MM.1S (cell line): ENCODE data around the gene GDNF.

Experiments used
- DNase-seq: peaks from one replicate; pipeline ENCODE4 v3.0.0-alpha.2; 2015
- H2AFZ ChIP-seq: fragments of 300-600 bp; sonication (generic); 2 replicates; pipeline ENCODE4 v1.6.0; 2016; ENCODE audit warnings: antibody characterized with exemption, low read length
- H3F3A ChIP-seq: fragments of 300-600 bp; sonication (generic); 2 replicates; pipeline ENCODE4 v1.6.1; 2016; ENCODE audit warnings: mild to moderate bottlenecking, antibody characterized with exemption, low read length, moderate library complexity, mixed read lengths; ENCODE audit not compliant: insufficient read depth
- H3K27ac ChIP-seq: fragments of 300-600 bp; sonication (generic); 2 replicates; pipeline ENCODE4 v1.5.1; 2016; ENCODE audit warnings: mild to moderate bottlenecking, low read length
- H3K27me3 ChIP-seq: fragments of 300-600 bp; sonication (generic); replicated peaks from 2 replicates; pipeline ENCODE4 v1.6.0; 2016; ENCODE audit warnings: low read length; ENCODE audit not compliant: insufficient read depth
- H3K36me3 ChIP-seq: fragments of 300-600 bp; sonication (generic); replicated peaks from 2 replicates; pipeline ENCODE4 v1.6.1; 2016; ENCODE audit warnings: mild to moderate bottlenecking, low read length, mixed read lengths; ENCODE audit not compliant: insufficient read depth
- H3K4me1 ChIP-seq: fragments of 300-600 bp; sonication (generic); 2 replicates; pipeline ENCODE4 v1.6.1; 2016; ENCODE audit warnings: low read length, mixed read lengths
- H3K4me2 ChIP-seq: fragments of 300-600 bp; sonication (generic); 2 replicates; pipeline ENCODE4 v1.6.0; 2016; ENCODE audit warnings: low read depth, low read length
- H3K4me3 ChIP-seq: fragments of 300-600 bp; sonication (generic); 2 replicates; pipeline ENCODE4 v1.5.1; 2016; ENCODE audit warnings: low read length, mixed read lengths
- H3K79me2 ChIP-seq: fragments of 300-600 bp; sonication (generic); 2 replicates; pipeline ENCODE4 v1.6.1; 2016; ENCODE audit warnings: mixed run types, low read length, mixed read lengths
- H3K9ac ChIP-seq: fragments of 300-600 bp; sonication (generic); 2 replicates; pipeline ENCODE4 v1.6.1; 2016; ENCODE audit warnings: low read length, mixed read lengths
- H3K9me2 ChIP-seq: fragments of 300-600 bp; sonication (generic); replicated peaks from 2 replicates; pipeline ENCODE4 v1.6.1; 2016; ENCODE audit warnings: mild to moderate bottlenecking, low read length, mixed read lengths; ENCODE audit not compliant: insufficient read depth
- H3K9me3 ChIP-seq: fragments of 300-600 bp; sonication (generic); replicated peaks from 2 replicates; pipeline ENCODE4 v1.6.1; 2016; ENCODE audit warnings: mild to moderate bottlenecking, low read length, mixed read lengths; ENCODE audit not compliant: insufficient read depth
- H4K20me1 ChIP-seq: fragments of 300-600 bp; sonication (generic); 2 replicates; pipeline ENCODE4 v1.6.1; 2016; ENCODE audit warnings: mild to moderate bottlenecking, low read length, moderate library complexity, mixed read lengths; ENCODE audit not compliant: insufficient read depth
- CTCF ChIP-seq: fragments of 300-600 bp; sonication (generic); IDR thresholded peaks from 2 replicates; pipeline ENCODE4 v1.5.1; 2016; ENCODE audit warnings: antibody characterized with exemption, low read length, mixed read lengths
- EZH2 ChIP-seq: fragments of 300-600 bp; sonication (generic); optimal IDR thresholded peaks from 2 replicates; pipeline ENCODE3; 2017; ENCODE audit warnings: low read depth, mild to moderate bottlenecking, antibody characterized with exemption, low read length, mixed read lengths
- EZH2phosphoT487 ChIP-seq: fragments of 300-600 bp; sonication (generic); IDR thresholded peaks from 2 replicates; pipeline ENCODE4 v1.6.1; 2018; ENCODE audit warnings: antibody characterized with exemption, low read length

GDNF gene

GRCh38 chr5:37806476-37806875, 33.4 kb downstream of the GDNF start:
- H3K36me3 ChIP-seq = no peaks in the 10 kb centered on the region
- no peak overlapping the region for H3K4me3 ChIP-seq
- H3K4me1 ChIP-seq = peaks cover 21% of the 10 kb centered on the region
- H3K79me2 ChIP-seq = no peaks in the 10 kb centered on the region
- H3K4me2 ChIP-seq = no peak overlapping the region
- H3K9ac ChIP-seq = no peak overlapping the region
- no peaks in the 10 kb centered on the region for H3K27me3 ChIP-seq
- H3K9me2 ChIP-seq = no peaks in the 10 kb centered on the region
- no peaks in the 10 kb centered on the region for H4K20me1 ChIP-seq
- DNase-seq = no peak
- no peak for TF ChIP-seq EZH2phosphoT487
- TF ChIP-seq EZH2 = no peak
- TF ChIP-seq CTCF = no peak
- no peaks in the 10 kb centered on the region for H3K9me3 ChIP-seq
- H3F3A ChIP-seq = 0 out of 2 replicates have a peak, but pooled peaks cover under 1% of the 10 kb centered on the region
- H2AFZ ChIP-seq = no peak overlapping the region
- no peak overlapping the region for H3K27ac ChIP-seq

GRCh38 chr5:37806016-37806415, 33.8 kb downstream of the GDNF start:
- no peak for TF ChIP-seq CTCF
- TF ChIP-seq EZH2phosphoT487 = no peak
- Histone ChIP-seq H3K36me3 (no peaks in the 10 kb centered on the region), H3K9me3 (no peaks in the 10 kb centered on the region), H3K4me1 (peaks cover 22% of the 10 kb centered on the region), H3K27ac (no peak overlapping the region), H2AFZ (no peak overlapping the region), H3F3A (peaks cover 5% of the 10 kb centered on the region), H3K79me2 (no peaks in the 10 kb centered on the region), H4K20me1 (no peaks in the 10 kb centered on the region), H3K9me2 (no peaks in the 10 kb centered on the region), H3K27me3 (no peaks in the 10 kb centered on the region), H3K4me2 (no peak overlapping the region), H3K4me3 (no peak overlapping the region), H3K9ac (no peak overlapping the region)
- DNase-seq = no peak

- H4K20me1 ChIP-seq = no peaks in the 10 kb centered on the region
- peaks cover 20% of the 10 kb centered on the region for H3F3A ChIP-seq
- no peak for TF ChIP-seq CTCF
- no peak for TF ChIP-seq EZH2
- no peak for TF ChIP-seq EZH2phosphoT487
- H3K27ac ChIP-seq = no peak overlapping the region
- H2AFZ ChIP-seq = no peak overlapping the region
- H3K9ac ChIP-seq = no peak overlapping the region
- no peaks in the 10 kb centered on the region for H3K9me3 ChIP-seq
- H3K9me2 ChIP-seq = no peaks in the 10 kb centered on the region
- H3K27me3 ChIP-seq = no peaks in the 10 kb centered on the region
- no peak overlapping the region for H3K4me2 ChIP-seq
- peaks cover 28% of the 10 kb centered on the region for H3K4me1 ChIP-seq
- no peak for DNase-seq
- H3K36me3 ChIP-seq = no peaks in the 10 kb centered on the region
- no peaks in the 10 kb centered on the region for H3K79me2 ChIP-seq
- H3K4me3 ChIP-seq = no peak overlapping the region
Observed at GRCh38 chr5:37804401-37804800, 35.4 kb downstream of the GDNF start.
